GM19467 (cell line): ENCODE measurements around the gene BEST2.

Source experiments
- ATAC-seq: cut with Tn5 transposase; IDR thresholded peaks from one replicate; pipeline ENCODE4 v1.9.1; 2021; ENCODE audit warnings: mild to moderate bottlenecking, moderate library complexity; ENCODE audit not compliant: unreplicated experiment

Gene BEST2

GRCh38 chr19:12727745-12728433, 23.7 kb upstream of the BEST2 start:
- no peak for ATAC-seq

- ATAC-seq, result no peak
Observed at GRCh38 chr19:12730064-12730463, 21.5 kb upstream of the BEST2 start.

GRCh38 chr19:12731337-12731736, 20.3 kb upstream of the BEST2 start:
- no peak for ATAC-seq

- ATAC-seq, result no peak
Observed at GRCh38 chr19:12733369-12734214, 18.0 kb upstream of the BEST2 start.

- ATAC-seq, result peak; percentile 69
Observed at GRCh38 chr19:12736995-12737834, 14.4 kb upstream of the BEST2 start, which contains the start of gene GET3. TSS of gene GET3 (plus strand) at chr19:12737497. CDS start at chr19:12737506, 9 bp downstream.

- ATAC-seq, result no peak
Observed at GRCh38 chr19:12737835-12738351, 13.7 kb upstream of the BEST2 start.

GRCh38 chr19:12745166-12745897, 6.3 kb upstream of the BEST2 start:
- no peak for ATAC-seq

- no peak for ATAC-seq
Observed at GRCh38 chr19:12748489-12748888, 3.1 kb upstream of the BEST2 start.

- ATAC-seq, result no peak
Observed at GRCh38 chr19:12749938-12750521, 1.6 kb upstream of the BEST2 start.

- ATAC-seq, result no peak
Observed at GRCh38 chr19:12750851-12751250, 740 bp upstream of the BEST2 start.

GRCh38 chr19:12752056-12752781, 628 bp downstream of the BEST2 start:
- ATAC-seq, result no peak

- ATAC-seq, result no peak
Observed at GRCh38 chr19:12754465-12755196, 3.0 kb downstream of the BEST2 start.

- no peak for ATAC-seq
Observed at GRCh38 chr19:12756150-12756883, 4.7 kb downstream of the BEST2 start.

GRCh38 chr19:12757544-12758274, 6.1 kb downstream of the BEST2 start:
- no peak for ATAC-seq

GRCh38 chr19:12759686-12760085, 8.1 kb downstream of the BEST2 start:
- ATAC-seq, result no peak

GRCh38 chr19:12763100-12763499, 11.5 kb downstream of the BEST2 start:
- no peak for ATAC-seq

- no peak for ATAC-seq
Observed at GRCh38 chr19:12764698-12765097, 13.1 kb downstream of the BEST2 start.
